ENCODE measurements around the gene PRF1.
A peak's percentile ranks its signal among the peaks of the same experiment; 100 is the strongest.

The PRF1 gene

GRCh38 chr10:70575486-70575873 is 27.1 kb downstream of the PRF1 start:
- H3K27ac ChIP-seq (ENCODE audit: low read length): peak overlapping the region; percentile 46
- no peak overlapping the region for H3K9ac ChIP-seq (ENCODE audit: low read length in 2 of 2)

GRCh38 chr10:70573599-70574506 is 28.7 kb downstream of the PRF1 start:
- Histone ChIP-seq H3K9ac (ENCODE audit: low read length in 2 of 2) (no peak overlapping the region), H3K9me3 (ENCODE audit: control insufficient read depth in 2 of 2, low read length in 2 of 2) (no peaks in the 10 kb centered on the region), H3K4me3 (ENCODE audit: low read length in 2 of 2) (no peak overlapping the region), H3K36me3 (ENCODE audit: control insufficient read depth in 2 of 2, insufficient read depth in 2 of 2, low read length in 2 of 2) (peaks cover 9 to 11% of the 10 kb centered on the region in 2 donors), H3K27ac (ENCODE audit: low read length) (no peak overlapping the region), H3K27me3 (ENCODE audit: control insufficient read depth in 1 of 2, insufficient read depth in 2 of 2, low read length in 2 of 2) (no peaks in the 10 kb centered on the region), H3K4me1 (ENCODE audit: control insufficient read depth, insufficient read depth, low read length) (peaks cover 15% of the 10 kb centered on the region)

More at GRCh38 chr10:70575486-70575873, 27.1 kb downstream of the PRF1 start:
- Histone ChIP-seq H3K27me3 (ENCODE audit: control insufficient read depth in 1 of 2, insufficient read depth in 2 of 2, low read length in 2 of 2) (no peaks in the 10 kb centered on the region), H3K36me3 (ENCODE audit: control insufficient read depth in 2 of 2, insufficient read depth in 2 of 2, low read length in 2 of 2) (peaks cover 4 to 8% of the 10 kb centered on the region in 2 donors), H3K4me3 (ENCODE audit: low read length in 2 of 2) (peak overlapping the region in 1 of 2 donors; percentile 54), H3K4me1 (ENCODE audit: control insufficient read depth, insufficient read depth, low read length) (peaks cover 15% of the 10 kb centered on the region), H3K9me3 (ENCODE audit: control insufficient read depth in 2 of 2, low read length in 2 of 2) (no peaks in the 10 kb centered on the region)

GRCh38 chr10:70571636-70572439 is 30.7 kb downstream of the PRF1 start:
- Histone ChIP-seq H3K4me1 (ENCODE audit: control insufficient read depth, insufficient read depth, low read length) (peaks cover 15% of the 10 kb centered on the region), H3K36me3 (ENCODE audit: control insufficient read depth in 2 of 2, insufficient read depth in 2 of 2, low read length in 2 of 2) (peaks cover 20 to 23% of the 10 kb centered on the region in 2 donors), H3K27ac (ENCODE audit: low read length) (no peak overlapping the region), H3K9ac (ENCODE audit: low read length in 2 of 2) (no peak overlapping the region), H3K9me3 (ENCODE audit: control insufficient read depth in 2 of 2, low read length in 2 of 2) (no peaks in the 10 kb centered on the region), H3K27me3 (ENCODE audit: control insufficient read depth in 1 of 2, insufficient read depth in 2 of 2, low read length in 2 of 2) (no peaks in the 10 kb centered on the region), H3K4me3 (ENCODE audit: low read length in 2 of 2) (no peak overlapping the region)

- Histone ChIP-seq H3K36me3 (ENCODE audit: control insufficient read depth in 2 of 2, insufficient read depth in 2 of 2, low read length in 2 of 2) (peaks cover 25 to 27% of the 10 kb centered on the region in 2 donors), H3K9ac (ENCODE audit: low read length in 2 of 2) (no peak overlapping the region), H3K27me3 (ENCODE audit: control insufficient read depth in 1 of 2, insufficient read depth in 2 of 2, low read length in 2 of 2) (no peaks in the 10 kb centered on the region), H3K4me1 (ENCODE audit: control insufficient read depth, insufficient read depth, low read length) (peaks cover 11% of the 10 kb centered on the region), H3K27ac (ENCODE audit: low read length) (no peak overlapping the region), H3K9me3 (ENCODE audit: control insufficient read depth in 2 of 2, low read length in 2 of 2) (no peaks in the 10 kb centered on the region), H3K4me3 (ENCODE audit: low read length in 2 of 2) (no peak overlapping the region)
Observed at GRCh38 chr10:70571236-70571635, 31.3 kb downstream of the PRF1 start.

GRCh38 chr10:70568781-70569495 is 33.6 kb downstream of the PRF1 start:
- Histone ChIP-seq H3K27me3 (ENCODE audit: control insufficient read depth in 1 of 2, insufficient read depth in 2 of 2, low read length in 2 of 2) (no peaks in the 10 kb centered on the region), H3K9ac (ENCODE audit: low read length in 2 of 2) (no peak overlapping the region), H3K27ac (ENCODE audit: low read length) (no peak overlapping the region), H3K36me3 (ENCODE audit: control insufficient read depth in 2 of 2, insufficient read depth in 2 of 2, low read length in 2 of 2) (peaks cover 36 to 41% of the 10 kb centered on the region in 2 donors), H3K9me3 (ENCODE audit: control insufficient read depth in 2 of 2, low read length in 2 of 2) (no peaks in the 10 kb centered on the region), H3K4me3 (ENCODE audit: low read length in 2 of 2) (no peak overlapping the region), H3K4me1 (ENCODE audit: control insufficient read depth, insufficient read depth, low read length) (no peaks in the 10 kb centered on the region)

GRCh38 chr10:70568113-70568512 is 34.4 kb downstream of the PRF1 start:
- H3K27ac ChIP-seq (ENCODE audit: low read length): no peak overlapping the region
- no peak overlapping the region for H3K9ac ChIP-seq (ENCODE audit: low read length in 2 of 2)
- peaks cover 36 to 42% of the 10 kb centered on the region in 2 donors for H3K36me3 ChIP-seq (ENCODE audit: control insufficient read depth in 2 of 2, insufficient read depth in 2 of 2, low read length in 2 of 2)
- no peaks in the 10 kb centered on the region for H3K27me3 ChIP-seq (ENCODE audit: control insufficient read depth in 1 of 2, insufficient read depth in 2 of 2, low read length in 2 of 2)
- H3K4me3 ChIP-seq (ENCODE audit: low read length in 2 of 2): no peak overlapping the region
- no peaks in the 10 kb centered on the region for H3K9me3 ChIP-seq (ENCODE audit: control insufficient read depth in 2 of 2, low read length in 2 of 2)
- no peaks in the 10 kb centered on the region for H3K4me1 ChIP-seq (ENCODE audit: control insufficient read depth, insufficient read depth, low read length)

- peaks cover 2% of the 10 kb centered on the region for H3K4me1 ChIP-seq (ENCODE audit: control insufficient read depth, insufficient read depth, low read length)
- H3K9me3 ChIP-seq (ENCODE audit: control insufficient read depth in 2 of 2, low read length in 2 of 2): no peaks in the 10 kb centered on the region
- H3K27ac ChIP-seq (ENCODE audit: low read length): no peak overlapping the region
- H3K36me3 ChIP-seq (ENCODE audit: control insufficient read depth in 2 of 2, insufficient read depth in 2 of 2, low read length in 2 of 2): peaks cover 36 to 42% of the 10 kb centered on the region in 2 donors
- H3K4me3 ChIP-seq (ENCODE audit: low read length in 2 of 2): no peak overlapping the region
- H3K27me3 ChIP-seq (ENCODE audit: control insufficient read depth in 1 of 2, insufficient read depth in 2 of 2, low read length in 2 of 2): no peaks in the 10 kb centered on the region
- H3K9ac ChIP-seq (ENCODE audit: low read length in 2 of 2): no peak overlapping the region
Observed at GRCh38 chr10:70567603-70568002, 34.9 kb downstream of the PRF1 start.

- H3K36me3 ChIP-seq (ENCODE audit: control insufficient read depth in 2 of 2, insufficient read depth in 2 of 2, low read length in 2 of 2): peaks cover 36 to 42% of the 10 kb centered on the region in 2 donors
Observed at GRCh38 chr10:70566515-70567290, 35.8 kb downstream of the PRF1 start.

GRCh38 chr10:70565556-70566514 is 36.7 kb downstream of the PRF1 start:
- H3K4me1 ChIP-seq (ENCODE audit: control insufficient read depth, insufficient read depth, low read length): peaks cover 17% of the 10 kb centered on the region
- H3K27ac ChIP-seq (ENCODE audit: low read length): no peak overlapping the region
- H3K36me3 ChIP-seq (ENCODE audit: control insufficient read depth in 2 of 2, insufficient read depth in 2 of 2, low read length in 2 of 2): peaks cover 32 to 35% of the 10 kb centered on the region in 2 donors

More at GRCh38 chr10:70566515-70567290, 35.8 kb downstream of the PRF1 start:
- H3K27me3 ChIP-seq (ENCODE audit: control insufficient read depth in 1 of 2, insufficient read depth in 2 of 2, low read length in 2 of 2): no peaks in the 10 kb centered on the region
- no peak overlapping the region for H3K4me3 ChIP-seq (ENCODE audit: low read length in 2 of 2)
- H3K4me1 ChIP-seq (ENCODE audit: control insufficient read depth, insufficient read depth, low read length): peaks cover 8% of the 10 kb centered on the region
- no peak overlapping the region for H3K9ac ChIP-seq (ENCODE audit: low read length in 2 of 2)
- H3K27ac ChIP-seq (ENCODE audit: low read length): no peak overlapping the region
- no peaks in the 10 kb centered on the region for H3K9me3 ChIP-seq (ENCODE audit: control insufficient read depth in 2 of 2, low read length in 2 of 2)

More at GRCh38 chr10:70565556-70566514, 36.7 kb downstream of the PRF1 start:
- H3K9ac ChIP-seq (ENCODE audit: low read length in 2 of 2): no peak overlapping the region
- H3K9me3 ChIP-seq (ENCODE audit: control insufficient read depth in 2 of 2, low read length in 2 of 2): no peaks in the 10 kb centered on the region
- no peak overlapping the region for H3K4me3 ChIP-seq (ENCODE audit: low read length in 2 of 2)
- H3K27me3 ChIP-seq (ENCODE audit: control insufficient read depth in 1 of 2, insufficient read depth in 2 of 2, low read length in 2 of 2): no peaks in the 10 kb centered on the region

Data from stomach smooth muscle (tissue), 2 donors.